Measurements from ENCODE around the gene OR8J3.

- TF ChIP-seq CTCF (IDR thresholded peaks at IDR 0.05) (no peak), EZH2 (IDR thresholded peaks at IDR 0.05; ENCODE audit: borderline replicate concordance, insufficient read depth, low read depth, low read length, poor library complexity, severe bottlenecking) (no peak)
Observed at GRCh38 chr11:56176318-56176717, 36.3 kb upstream of the OR8J3 start, which contains the start of gene OR5J2.
